Stomach (tissue), 4 donors: ENCODE data around the gene RP9.

ENCODE experiments used
- CTCF ChIP-seq, 7 experiments: fragments of 450-650 bp in 4 of 7; fragments of 200-600 bp in 3 of 7; sonication (generic) in 3 of 7; IDR thresholded peaks; one replicate each; pipeline ENCODE4 v1.5.1; 2016 to 2019; ENCODE audit warnings: antibody characterized with exemption in 7 of 7, control low read depth in 2 of 7, mild to moderate bottlenecking in 1 of 7
- EP300 ChIP-seq: sonication (generic); formaldehyde crosslinking; IDR thresholded peaks from one replicate; pipeline ENCODE4 v1.6.1; 2017; ENCODE audit warnings: antibody characterized with exemption
- POLR2A ChIP-seq, 4 donors: fragments of 450-650 bp; IDR thresholded peaks; one replicate each; pipeline ENCODE4 v1.6.1; 2016; ENCODE audit warnings: antibody characterized with exemption in 4 of 4, control low read depth in 2 of 4, mild to moderate bottlenecking in 1 of 4, moderate library complexity in 1 of 4
- POLR2AphosphoS5 ChIP-seq, 3 donors: sonication (generic); formaldehyde crosslinking; IDR thresholded peaks; one replicate each; pipeline ENCODE4 v1.6.1; 2016; ENCODE audit warnings: antibody characterized with exemption in 3 of 3

GRCh38 chr7:33091641-33092191 lies 17.5 kb downstream of the RP9 start:
- TF ChIP-seq POLR2A (IDR thresholded peaks at IDR 0.05) (no peak), POLR2AphosphoS5 (IDR thresholded peaks at IDR 0.05) (no peak), CTCF (IDR thresholded peaks at IDR 0.05) (no peak), EP300 (no peak)
